ENCODE data around the gene CDC42SE2.

DNA sequence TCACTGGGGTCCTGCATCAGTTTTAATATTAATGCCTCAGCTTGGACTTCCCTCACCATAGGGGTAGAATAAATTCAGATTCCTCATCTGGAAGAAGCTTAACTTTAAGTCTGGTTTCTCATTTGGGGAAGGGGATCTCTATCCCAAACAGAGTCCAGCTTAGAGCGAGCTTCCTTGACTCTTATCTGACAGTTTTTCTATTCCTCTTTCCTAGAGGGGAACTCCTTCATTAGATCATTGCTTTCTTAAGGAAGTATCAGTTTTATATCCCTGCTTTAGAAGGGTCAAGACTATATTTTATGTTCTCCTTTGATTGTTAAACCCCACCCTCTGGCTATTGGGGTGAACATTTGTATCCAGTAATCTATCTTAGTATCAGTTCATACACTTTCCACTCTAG is 24.2 kb upstream of the CDC42SE2 start:
- TF ChIP-seq POLR2AphosphoS5 (IDR thresholded peaks at IDR 0.05) (no peak), CTCF (IDR thresholded peaks at IDR 0.05) (no peak)
